CMK (cell line): ENCODE data around the gene MRPL54.

Experiments used
- DNase-seq: peaks from one replicate; pipeline ENCODE4 v3.0.0-alpha.2; 2010; ENCODE audit warnings: low read depth

Gene MRPL54

DNA sequence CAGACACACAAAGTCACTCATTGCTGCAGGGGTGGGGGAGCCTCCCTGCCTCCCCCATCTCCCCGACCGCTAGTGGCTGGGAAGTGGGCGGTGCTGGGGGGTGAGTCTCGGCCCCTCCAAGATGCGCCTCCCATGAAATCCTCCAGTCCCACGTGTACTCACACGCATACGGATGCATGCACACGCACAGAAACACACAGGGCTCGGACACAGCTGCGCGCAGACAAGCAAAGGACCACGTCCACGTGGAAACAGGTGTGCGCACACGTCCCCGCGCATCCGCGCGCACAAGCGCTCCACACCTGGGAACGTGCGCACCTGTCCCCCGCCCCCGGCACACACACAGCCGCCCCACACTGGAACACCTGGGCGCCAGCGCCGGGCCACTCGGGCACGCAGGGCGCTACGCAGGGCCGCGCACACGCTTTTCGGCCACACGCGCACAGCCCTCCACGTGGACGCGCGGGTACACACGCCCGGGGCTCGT is 23.0 kb downstream of the MRPL54 start:
- DNase-seq = no peak

DNA sequence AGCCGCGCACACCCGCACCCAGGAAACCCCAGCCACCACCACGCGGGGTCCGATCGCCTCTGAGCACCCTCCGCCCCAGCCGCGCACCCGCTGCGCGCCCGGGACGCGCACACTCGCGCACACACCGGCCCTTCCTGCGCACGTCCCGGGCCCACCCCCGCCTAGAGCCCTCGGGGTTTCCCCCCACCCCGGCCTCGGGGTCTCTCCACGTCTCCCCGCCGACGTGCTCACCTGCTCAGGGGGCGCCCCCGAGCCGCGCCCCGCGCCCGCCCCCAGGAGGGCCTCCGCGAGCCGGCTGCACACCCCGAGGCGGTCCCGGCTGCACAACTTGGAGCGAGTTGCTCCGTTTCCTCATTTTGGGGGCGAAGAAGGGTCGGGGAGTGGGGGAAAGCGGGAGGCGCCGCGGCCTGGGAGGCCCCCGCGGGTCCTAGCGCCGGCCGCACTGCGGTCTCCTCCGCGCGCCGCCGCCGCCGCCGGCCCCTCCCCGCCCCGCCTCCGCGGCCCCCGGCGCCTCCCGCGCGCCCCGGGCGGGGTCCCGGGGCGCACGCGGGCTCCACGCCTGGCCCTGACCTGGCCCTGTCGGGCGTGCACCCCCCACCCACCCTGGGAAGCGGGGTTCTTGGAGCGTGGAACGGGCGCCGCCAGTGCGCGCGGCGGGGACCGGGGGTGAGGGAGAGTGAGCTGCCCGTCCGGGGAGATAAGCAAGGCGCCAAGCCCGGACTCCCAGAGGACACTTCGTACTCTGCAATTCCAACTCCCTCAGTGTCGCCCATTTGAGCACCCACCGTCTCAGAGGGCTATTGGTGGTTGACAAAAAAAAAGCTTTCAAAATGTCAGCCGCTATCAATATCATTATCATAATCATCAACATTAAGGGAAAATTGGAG is 23.7 kb downstream of the MRPL54 start, which contains the start of gene MATK:
MATK (minus strand) TSS at position 444 of the 887 bp plus-strand sequence. CDS start 1,246 bp downstream, outside the sequence.
- no peak for DNase-seq

DNA sequence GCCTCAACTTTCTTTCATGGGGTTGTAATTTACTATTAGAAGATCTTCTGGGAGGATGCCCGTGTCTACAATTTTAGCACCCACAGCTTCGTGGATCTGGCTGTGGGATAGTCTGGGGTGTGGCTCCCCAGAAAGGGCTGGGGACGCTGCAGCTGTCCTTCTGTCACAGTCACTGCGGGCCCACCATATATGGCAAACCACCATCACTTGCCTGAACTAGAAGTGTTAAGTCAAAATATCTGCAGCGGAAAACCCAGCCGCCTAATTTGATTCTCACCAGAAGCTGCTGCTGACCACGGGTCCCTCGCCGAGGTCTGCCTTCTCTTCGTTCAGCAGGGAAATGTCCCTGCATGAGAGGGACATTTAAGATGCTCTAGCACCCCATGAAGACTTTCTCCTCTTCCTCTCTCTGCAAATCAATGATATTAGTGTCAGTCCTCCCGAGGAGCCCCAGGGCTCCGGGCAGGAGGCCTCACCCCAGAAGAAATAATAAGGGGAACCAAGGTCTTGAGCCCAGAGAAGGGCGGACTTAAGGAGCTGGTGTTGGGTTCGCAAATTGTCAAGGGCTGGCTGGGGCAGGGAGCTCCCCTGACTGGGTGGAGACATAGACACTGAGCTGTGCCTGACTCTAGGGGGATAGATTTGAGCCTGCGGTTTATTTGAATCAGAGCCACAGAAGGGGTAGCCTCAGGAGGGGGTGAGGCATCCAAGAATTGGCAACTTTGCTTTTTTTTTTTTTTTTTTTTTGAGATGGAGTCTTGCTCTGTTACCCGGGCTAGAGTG is 26.7 kb downstream of the MRPL54 start:
- DNase-seq = no peak

DNA sequence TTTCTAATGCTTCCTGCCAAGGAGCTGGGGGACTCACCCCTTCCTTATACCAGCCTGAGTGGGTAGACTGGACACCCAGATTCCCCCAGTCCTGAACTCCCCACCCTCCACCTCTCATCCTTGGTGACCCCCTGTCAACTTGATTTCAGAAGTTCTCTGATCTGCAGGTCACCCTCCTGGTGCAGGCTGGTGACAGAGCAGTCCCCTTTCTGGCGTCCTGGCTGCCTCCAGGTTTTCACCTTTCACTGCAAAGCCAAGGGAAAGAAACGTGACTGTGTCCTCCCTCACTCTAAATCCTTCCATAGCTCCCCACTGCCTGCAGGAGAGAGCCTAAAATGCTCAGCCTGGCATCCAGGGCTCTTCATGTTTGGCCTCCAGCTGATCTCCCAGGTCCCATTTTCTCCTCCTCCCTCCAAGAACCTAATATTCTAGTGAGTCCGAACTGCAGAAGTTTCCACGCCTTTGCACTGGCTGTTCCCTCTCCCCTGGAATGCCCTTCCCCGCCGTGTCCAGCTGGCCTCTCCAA is 27.8 kb downstream of the MRPL54 start:
- DNase-seq = no peak

DNA sequence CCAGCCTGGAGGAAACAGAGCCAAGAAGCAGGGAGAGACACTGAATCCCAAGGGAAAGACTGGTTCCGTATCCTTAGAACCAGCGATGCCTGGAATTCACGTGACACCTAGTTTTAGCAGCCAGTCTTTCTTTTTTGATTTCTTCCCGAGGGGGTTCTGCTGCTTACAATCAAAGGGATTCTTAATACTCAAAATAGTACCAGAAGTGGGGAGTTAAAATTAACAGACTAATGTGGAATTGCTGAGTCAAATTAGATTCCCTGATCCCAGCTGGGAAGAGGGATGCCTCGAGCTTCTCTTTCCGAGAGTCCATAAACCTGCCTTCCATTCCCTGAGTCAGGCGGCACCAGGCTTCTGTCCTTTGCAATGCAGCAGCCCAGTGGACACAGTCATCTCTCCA is 28.5 kb downstream of the MRPL54 start:
- no peak for DNase-seq

DNA sequence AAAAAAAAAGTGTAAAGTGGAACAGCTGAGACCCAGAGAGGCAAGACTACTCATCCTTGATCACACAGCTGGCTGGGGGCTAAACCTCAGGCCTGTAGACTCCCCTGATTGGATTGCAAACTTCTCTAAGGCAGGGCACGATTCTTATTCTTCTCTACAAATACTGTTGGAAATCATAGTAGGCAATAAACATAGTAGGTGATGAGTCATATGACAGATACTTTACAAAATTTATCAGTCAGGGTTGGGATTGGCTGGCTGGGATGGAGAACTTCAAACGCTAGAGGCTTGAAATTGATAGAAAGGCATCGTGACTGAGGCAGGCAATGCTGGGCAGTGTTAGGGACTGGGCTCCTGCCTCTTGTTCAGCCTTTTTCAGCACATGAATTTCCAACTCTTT is 29.6 kb downstream of the MRPL54 start:
- DNase-seq = no peak

DNA sequence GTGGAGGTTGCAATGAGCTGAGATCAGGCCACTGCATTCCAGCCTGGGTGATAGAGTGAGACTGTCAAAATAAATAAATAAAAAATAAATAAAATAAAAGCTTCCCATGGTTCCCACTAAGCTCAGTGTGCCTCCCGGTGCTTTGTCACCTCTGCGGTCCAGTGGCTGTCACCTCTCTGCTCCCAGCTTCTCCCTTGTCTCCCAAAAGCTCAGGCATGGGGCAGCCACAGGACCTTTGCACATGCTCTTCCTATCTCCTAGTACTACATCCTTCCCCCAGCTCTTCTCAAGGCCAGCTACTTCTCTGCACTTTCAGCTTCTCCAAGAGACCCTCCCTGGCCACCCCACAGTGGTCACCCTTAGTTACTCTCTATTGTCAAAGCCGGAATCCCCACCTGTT is 31.3 kb downstream of the MRPL54 start:
- no peak for DNase-seq

DNA sequence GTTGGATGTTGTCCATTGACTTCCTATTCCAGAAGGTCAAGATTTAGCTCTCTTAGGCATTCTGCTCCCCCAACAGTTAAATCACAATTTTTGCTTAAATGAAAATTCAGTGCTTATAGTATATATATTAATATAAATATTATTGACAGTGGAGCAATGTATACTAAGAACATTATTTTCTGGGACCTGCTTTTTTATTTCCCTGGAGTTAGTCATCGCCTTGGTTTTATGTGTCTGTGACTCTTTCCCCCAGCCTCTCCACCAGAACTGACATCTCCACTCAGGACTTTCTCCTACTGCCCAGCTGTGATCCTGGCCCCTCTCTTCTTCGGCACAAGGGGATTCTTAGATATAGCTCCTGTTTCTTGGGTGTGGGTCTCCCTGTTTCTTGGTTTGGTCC is 33.9 kb downstream of the MRPL54 start:
- DNase-seq = no peak

DNA sequence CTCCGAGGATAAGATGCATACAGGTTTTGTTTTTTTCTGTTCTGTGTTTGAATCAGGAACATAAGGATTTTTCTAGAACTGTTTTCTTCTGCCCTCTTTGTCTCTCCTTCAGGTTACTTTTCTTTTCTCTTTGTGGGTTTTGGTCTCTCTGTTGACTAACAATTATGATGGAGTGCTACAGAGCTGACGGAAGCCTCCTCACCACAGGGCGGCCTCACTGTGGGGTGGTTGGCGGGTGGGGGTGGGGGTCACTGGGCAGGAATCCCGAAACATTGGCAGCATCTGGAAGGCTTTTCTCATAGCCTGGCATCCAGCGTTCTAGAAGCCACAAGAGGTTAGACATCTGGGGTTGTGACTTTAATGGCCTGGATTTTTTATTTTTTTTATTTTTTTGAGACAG is 35.7 kb downstream of the MRPL54 start:
- DNase-seq = no peak

DNA sequence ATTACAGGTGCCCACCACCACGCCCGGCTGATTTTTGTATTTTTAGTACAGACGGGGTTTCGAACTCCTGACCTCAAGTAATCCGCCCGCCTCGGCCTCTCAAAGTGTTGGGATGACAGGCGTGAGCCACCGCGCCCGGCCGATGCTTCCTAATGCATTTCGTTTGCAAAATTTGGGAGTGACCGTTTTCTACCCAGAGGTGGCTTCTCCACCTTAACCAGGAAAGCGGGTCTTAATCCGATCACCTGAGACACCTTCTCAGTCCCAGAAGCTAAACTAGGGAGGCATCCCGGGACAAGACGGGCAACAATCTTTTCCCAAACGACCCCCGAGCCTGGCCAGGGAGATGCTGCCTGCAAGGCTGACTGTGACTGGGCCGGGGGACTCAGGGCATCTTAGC is 38.5 kb downstream of the MRPL54 start:
- DNase-seq = no peak

DNA sequence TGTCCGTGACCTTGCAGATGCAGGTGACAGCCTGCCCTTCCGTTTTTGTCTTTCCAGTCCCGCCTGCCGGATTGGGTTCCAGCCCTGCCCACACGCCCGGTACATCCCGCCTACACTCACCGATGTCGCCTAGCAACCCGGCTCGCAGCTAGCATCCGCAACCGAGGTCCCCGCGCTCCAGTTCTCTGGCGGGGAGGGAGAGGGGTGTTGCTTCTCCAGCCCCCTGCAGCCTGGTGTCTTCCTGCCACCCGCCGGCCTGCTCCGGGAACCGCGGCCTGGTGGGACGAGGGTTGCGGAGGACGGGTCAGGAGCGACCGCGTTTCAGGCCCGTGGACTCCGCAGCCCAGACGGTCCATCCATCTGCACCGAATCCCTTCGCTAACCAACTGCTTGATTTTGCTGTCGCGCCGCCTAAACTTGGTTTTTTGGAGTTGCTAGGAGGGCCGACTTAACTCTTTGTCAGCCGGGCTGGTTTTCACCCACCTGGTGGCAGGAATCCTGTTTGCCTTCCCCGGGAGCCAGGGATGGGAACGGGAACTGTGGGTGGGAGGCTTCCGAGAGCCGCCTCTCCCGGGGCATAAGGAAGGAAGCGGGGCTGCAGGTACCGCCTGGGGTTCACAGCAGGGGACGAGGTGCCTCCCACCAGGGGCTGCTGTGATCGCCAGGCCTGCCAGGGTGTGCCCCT is 39.1 kb downstream of the MRPL54 start:
- DNase-seq = no peak

DNA sequence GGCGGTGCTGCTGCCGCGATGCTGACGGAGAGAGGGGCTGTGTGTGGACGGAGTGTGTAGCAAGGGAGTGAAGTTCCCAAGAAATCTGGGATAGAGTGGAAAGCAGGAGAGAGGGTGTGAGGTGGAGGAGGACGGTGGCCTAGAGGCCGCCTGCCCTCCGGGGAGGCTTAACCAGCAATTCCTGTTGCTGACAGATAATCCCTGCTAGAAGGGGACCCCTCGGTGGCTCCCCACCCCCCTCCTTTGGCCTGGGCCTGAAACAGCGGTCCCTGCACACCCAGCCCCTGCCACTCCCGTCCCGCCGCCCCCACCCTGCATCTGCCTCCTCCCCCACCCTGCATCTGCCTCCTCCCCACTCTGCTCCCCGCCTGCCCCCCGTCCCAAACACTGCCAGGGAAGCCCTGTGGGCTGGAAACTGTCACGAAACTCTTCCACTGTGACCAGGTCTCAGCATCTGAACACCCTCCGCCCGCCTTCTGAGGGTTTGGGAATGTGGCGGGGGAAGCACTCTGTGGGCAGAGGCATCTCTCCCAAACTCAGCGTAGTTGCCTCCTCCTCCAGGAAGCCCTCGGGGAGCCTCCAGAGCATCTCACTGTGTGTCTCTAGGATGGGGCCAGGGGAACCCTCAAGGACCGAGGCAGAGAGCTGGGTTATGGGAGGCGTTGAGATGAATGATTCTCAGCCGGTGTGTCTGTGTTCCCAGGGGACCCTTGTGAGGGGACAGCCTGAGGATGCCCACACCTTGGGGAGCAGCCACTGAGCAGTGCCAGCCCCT is 40.8 kb downstream of the MRPL54 start:
- DNase-seq = no peak

DNA sequence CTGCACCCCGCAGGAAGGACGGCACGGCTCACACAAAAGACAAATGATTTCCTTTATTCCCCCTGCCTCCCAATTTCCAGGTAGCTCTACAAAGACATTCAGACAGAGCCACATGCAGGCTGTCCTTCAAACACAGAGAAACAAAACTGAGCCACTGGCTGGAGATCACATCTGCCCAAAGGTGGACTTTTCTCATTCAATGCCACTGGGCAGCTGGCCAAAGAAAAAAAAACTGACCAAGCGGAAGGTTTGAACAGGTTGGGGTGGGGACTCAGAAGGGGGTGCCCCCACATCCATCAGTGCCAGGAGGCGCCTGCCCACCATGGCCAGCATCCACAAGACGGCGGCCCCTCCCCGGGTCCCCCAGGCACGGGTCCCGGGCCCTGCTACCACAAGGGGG is 41.5 kb downstream of the MRPL54 start:
- no peak for DNase-seq

DNA sequence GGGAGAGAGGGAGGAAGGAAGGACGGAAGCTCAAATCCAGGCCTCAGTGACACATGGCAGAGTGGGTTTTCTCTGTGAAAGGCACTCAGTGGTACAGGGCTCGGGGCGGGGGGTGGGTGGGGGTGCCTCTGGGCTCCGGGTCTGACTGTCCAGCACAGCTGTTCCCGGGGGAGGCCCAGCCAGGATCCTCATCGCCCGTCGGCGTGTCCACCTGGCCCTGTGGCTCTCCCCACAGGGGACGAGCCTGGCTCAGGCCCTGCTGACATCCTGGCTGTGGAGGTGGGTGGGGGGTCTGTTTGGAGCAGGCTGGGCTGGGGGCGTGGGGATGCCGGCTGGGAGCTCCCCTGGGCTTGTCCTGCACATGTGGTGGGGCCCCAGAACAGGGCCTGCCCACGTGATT is 41.9 kb downstream of the MRPL54 start:
- DNase-seq = no peak

DNA sequence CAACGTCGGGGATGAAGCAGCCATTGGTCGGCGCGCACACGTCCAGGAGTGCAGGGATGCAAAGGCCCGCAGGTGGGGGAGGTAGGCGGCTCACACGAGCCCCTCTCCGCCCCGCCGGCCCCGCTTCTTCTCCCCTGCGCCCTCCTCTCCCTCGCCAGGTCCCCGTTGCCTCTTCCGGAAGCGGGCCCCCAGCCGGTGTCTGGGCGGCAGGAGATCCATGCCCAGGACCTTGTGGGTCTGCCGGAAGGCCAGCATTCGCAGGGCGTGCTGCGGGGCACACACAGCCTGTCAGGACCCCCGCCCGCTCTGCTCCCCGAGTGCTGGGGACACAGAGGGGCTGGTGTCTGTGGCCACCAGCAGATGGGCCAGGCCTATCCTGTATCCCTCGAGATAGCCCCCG is 43.4 kb downstream of the MRPL54 start:
- no peak for DNase-seq

DNA sequence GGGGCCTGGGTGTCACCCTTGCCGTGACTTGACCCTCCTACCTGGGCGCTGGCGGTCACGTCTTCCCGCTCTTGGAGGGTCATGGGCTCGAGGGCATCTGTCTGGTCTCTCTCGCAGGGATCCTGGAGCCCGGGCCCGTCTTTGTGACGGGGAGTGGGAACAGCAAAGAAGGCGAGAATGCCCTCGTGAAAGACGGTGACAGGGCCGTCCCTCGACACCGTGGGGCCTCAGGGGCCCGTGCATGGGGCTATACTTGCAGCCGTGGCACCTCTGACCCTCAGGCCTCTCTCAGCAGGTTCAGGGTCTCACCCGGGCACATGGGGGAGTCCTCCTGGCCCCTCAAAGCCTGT is 44.6 kb downstream of the MRPL54 start:
- no peak for DNase-seq

DNA sequence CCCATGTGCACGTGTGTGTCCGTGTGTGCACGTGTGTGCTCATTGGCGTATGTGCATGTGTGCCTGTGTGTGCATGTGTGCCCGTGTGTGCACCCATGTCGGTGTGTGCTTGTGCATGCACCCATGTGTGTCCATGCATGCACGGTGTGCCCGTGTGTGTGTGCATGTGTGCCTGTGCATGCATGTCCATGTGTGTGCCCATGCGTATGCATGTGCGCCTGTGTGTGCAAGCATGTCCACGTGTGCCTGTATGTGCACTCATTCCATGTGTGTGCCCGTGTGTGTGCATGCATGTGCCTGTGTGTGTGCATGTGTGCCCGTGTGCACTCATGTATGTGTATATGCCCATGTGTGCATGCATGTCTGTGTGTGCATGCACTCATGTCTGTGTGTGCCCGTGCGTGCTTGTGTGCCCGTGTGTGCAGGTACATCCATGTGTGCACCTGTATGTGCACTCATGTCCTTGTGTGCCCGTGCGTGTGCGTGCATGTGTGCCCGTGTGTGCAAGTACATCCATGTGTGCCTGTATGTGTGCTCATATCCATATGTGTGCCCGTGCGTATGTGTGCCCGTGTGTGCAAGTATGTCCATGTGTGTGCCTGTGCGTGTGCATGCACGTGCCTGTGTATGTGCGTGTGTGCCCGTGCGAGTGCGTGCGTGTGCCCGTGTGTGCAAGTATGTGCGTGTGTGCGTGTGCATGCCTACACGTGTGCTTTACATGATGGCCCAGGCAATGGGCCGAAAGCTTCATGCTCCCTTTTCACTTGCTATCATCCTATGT is 45.3 kb downstream of the MRPL54 start:
- no peak for DNase-seq

DNA sequence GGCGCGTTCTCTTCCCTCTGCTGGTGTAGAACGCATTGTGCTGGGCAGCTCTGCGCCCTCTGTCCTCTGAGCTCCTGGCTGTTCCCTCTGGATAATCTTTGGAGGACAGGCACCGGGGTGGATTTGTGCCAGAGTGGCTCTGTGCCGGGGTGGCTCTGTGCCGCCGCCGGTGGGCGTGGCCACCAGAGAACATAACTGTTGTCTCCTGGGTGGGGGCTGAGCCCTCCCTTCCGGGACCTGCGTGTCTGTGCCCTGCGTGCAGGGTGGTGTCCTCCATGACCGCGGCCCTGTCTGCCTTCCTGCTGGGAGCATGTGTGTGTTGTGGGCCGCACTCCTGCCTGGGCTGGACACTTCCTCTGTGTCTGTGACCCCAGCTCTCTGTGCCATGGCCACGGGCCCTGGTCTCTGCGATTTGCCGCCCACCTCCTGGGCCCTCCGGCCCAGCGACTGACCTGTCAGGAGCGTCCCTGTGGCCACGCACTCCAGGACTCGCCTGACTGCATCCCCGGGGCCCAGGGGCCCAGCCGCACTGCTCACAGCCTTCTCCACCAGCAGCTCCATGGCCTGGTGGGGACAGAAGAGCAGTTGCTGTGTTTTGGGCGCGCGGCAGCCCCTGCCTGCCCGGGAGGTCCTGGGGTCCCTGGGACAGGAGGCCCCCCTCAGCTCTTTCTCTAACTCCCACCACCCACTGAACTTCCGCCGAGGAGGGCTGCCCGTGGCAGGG is 46.1 kb downstream of the MRPL54 start:
- DNase-seq = peak; percentile 76

DNA sequence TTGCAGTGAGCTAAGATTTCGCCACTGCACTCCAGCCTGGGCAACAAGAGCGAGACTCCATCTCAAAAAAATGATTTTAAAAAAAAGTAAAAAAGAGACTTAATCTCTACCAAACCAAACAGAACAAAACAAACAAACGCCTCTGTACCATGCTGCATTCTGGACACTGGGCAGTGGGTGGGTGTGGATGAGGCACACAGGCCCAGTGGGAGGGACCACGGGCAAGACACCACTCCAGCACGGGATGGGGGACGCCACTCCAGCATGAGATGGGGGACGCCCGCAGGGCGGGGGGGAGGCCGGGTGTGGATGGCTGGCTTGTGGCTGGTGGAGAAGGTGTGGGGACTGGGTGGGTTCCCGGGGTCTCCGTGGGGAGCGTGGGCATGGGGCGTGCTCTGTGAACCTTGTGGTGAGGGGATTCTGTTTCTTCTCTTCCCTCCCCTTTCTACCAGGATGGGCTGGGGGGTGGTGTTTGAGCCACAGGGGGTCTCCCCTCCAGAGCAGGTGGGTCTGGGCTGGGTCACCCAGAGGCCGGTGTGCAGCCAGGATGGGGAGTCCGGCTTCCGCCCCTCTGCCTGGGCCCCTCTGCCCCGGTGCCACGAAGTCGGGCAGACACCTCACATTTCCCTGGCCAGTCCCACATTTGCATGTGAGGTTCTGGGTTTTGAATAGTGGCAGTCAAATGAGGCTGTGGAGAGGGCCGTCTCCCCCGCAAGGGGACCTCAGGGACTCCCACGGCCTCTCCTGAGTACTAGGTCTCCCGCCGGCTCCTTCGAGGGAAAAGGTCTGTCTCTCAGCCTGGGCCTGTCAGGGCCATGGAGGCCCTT is 47.6 kb downstream of the MRPL54 start:
- no peak for DNase-seq
